HL-60 (cell line): ENCODE measurements around the gene CCDC198.

ENCODE experiments used
- POLR2AphosphoS5 ChIP-seq: IDR thresholded peaks from 2 replicates; pipeline ENCODE4 v1.6.1; 2012; ENCODE audit warnings: low read depth
- TF ChIP-seq, protein P1 (sequence below): IDR thresholded peaks from one replicate; pipeline ENCODE4 v1.5.1; 2011; ENCODE audit warnings: low read length, control low read depth, inconsistent platforms; ENCODE audit not compliant: insufficient read depth
- TF ChIP-seq, protein P2 (sequence below): IDR thresholded peaks from 2 replicates; pipeline ENCODE4 v1.6.1; 2012; ENCODE audit warnings: low read depth; ENCODE audit not compliant: insufficient replicate concordance

DNA sequence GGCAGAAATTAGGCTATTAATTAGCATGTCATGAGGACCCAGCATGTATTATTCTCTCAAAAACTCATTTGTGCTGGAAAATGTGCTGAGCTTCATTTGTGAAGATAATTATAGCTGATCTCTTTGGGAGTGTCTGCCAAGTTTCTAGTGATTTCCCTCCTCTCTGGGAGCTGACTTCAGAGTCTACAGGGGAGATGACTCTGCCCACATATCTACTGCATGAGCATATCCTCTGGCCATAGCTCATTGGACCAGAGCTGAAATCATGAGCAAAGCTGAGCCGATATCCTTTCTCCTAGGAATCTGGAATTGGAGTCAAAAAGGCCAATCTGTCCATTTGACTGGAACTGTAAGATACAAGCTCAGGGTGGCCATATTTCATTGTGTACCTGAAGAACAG, 5.9 kb downstream of the CCDC198 start:
- TF ChIP-seq, protein P1, sequence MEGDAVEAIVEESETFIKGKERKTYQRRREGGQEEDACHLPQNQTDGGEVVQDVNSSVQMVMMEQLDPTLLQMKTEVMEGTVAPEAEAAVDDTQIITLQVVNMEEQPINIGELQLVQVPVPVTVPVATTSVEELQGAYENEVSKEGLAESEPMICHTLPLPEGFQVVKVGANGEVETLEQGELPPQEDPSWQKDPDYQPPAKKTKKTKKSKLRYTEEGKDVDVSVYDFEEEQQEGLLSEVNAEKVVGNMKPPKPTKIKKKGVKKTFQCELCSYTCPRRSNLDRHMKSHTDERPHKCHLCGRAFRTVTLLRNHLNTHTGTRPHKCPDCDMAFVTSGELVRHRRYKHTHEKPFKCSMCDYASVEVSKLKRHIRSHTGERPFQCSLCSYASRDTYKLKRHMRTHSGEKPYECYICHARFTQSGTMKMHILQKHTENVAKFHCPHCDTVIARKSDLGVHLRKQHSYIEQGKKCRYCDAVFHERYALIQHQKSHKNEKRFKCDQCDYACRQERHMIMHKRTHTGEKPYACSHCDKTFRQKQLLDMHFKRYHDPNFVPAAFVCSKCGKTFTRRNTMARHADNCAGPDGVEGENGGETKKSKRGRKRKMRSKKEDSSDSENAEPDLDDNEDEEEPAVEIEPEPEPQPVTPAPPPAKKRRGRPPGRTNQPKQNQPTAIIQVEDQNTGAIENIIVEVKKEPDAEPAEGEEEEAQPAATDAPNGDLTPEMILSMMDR = no peak
- TF ChIP-seq POLR2AphosphoS5 = no peak
- TF ChIP-seq, protein P2, sequence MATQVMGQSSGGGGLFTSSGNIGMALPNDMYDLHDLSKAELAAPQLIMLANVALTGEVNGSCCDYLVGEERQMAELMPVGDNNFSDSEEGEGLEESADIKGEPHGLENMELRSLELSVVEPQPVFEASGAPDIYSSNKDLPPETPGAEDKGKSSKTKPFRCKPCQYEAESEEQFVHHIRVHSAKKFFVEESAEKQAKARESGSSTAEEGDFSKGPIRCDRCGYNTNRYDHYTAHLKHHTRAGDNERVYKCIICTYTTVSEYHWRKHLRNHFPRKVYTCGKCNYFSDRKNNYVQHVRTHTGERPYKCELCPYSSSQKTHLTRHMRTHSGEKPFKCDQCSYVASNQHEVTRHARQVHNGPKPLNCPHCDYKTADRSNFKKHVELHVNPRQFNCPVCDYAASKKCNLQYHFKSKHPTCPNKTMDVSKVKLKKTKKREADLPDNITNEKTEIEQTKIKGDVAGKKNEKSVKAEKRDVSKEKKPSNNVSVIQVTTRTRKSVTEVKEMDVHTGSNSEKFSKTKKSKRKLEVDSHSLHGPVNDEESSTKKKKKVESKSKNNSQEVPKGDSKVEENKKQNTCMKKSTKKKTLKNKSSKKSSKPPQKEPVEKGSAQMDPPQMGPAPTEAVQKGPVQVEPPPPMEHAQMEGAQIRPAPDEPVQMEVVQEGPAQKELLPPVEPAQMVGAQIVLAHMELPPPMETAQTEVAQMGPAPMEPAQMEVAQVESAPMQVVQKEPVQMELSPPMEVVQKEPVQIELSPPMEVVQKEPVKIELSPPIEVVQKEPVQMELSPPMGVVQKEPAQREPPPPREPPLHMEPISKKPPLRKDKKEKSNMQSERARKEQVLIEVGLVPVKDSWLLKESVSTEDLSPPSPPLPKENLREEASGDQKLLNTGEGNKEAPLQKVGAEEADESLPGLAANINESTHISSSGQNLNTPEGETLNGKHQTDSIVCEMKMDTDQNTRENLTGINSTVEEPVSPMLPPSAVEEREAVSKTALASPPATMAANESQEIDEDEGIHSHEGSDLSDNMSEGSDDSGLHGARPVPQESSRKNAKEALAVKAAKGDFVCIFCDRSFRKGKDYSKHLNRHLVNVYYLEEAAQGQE = no peak
